Right renal pelvis (tissue), 4 donors: ENCODE results near the gene SGO2. TPM values are rescaled to one million over a fixed set of nuclear protein-coding genes. Genes with fewer than 3 reads are reported as not detected.
"Not testable (repeated sequence)": the region's sequence is repeated elsewhere in the genome, so short reads cannot be mapped to it uniquely, and the experiment has no call there.

Experiments used
- DNase-seq, 4 donors: peaks; one replicate each; pipeline ENCODE4 v3.0.0-alpha.2; 2013; ENCODE audit warnings: low read depth in 4 of 4, low spot score in 3 of 4, missing footprints in 1 of 4
- polyA plus RNA-seq, 4 donors: library from polyadenylated mRNA; unstranded; fragments of 120-200 nt; gene quantifications; one replicate each; pipeline ENCODE4 v1.2.1, GENCODE V29; 2013; ENCODE audit not compliant: insufficient read length in 4 of 4

The SGO2 gene
- polyA plus RNA-seq, 4 donors = 12.7 to 15.4 (median 15.1) TPM

- no peak for DNase-seq
Observed at GRCh38 chr2:200588076-200588678, 62.2 kb downstream of the SGO2 start.

- DNase-seq = no peak
Observed at GRCh38 chr2:200590090-200590489, 64.1 kb downstream of the SGO2 start.

- DNase-seq = no peak
Observed at GRCh38 chr2:200591308-200591707, 65.3 kb downstream of the SGO2 start.

GRCh38 chr2:200592406-200593075 lies 66.5 kb downstream of the SGO2 start:
- no peak for DNase-seq

- DNase-seq = no peak
Observed at GRCh38 chr2:200593905-200594304, 67.9 kb downstream of the SGO2 start.

GRCh38 chr2:200595913-200596312 lies 69.9 kb downstream of the SGO2 start:
- DNase-seq = no peak

- no peak for DNase-seq
Observed at GRCh38 chr2:200596774-200597570, 71.0 kb downstream of the SGO2 start.

GRCh38 chr2:200599206-200599605 lies 73.2 kb downstream of the SGO2 start:
- DNase-seq = no peak

- DNase-seq = no peak
Observed at GRCh38 chr2:200600549-200601225, 74.7 kb downstream of the SGO2 start.

- no peak for DNase-seq
Observed at GRCh38 chr2:200602584-200602983, 76.6 kb downstream of the SGO2 start.

- no peak for DNase-seq
Observed at GRCh38 chr2:200603972-200604371, 78.0 kb downstream of the SGO2 start.

GRCh38 chr2:200604571-200605255 lies 78.7 kb downstream of the SGO2 start:
- no peak for DNase-seq

- no peak for DNase-seq
Observed at GRCh38 chr2:200608341-200609027, 82.5 kb downstream of the SGO2 start.

GRCh38 chr2:200609028-200609614 lies 83.1 kb downstream of the SGO2 start:
- DNase-seq = no peak

- not testable (repeated sequence) for DNase-seq
Observed at GRCh38 chr2:200610217-200610616, 84.2 kb downstream of the SGO2 start.

- DNase-seq = no peak
Observed at GRCh38 chr2:200613692-200614091, 87.7 kb downstream of the SGO2 start.

- no peak for DNase-seq
Observed at GRCh38 chr2:200614249-200614648, 88.2 kb downstream of the SGO2 start.

GRCh38 chr2:200615247-200615646 lies 89.2 kb downstream of the SGO2 start:
- no peak for DNase-seq

GRCh38 chr2:200616193-200616592 lies 90.2 kb downstream of the SGO2 start:
- no peak for DNase-seq

- no peak for DNase-seq
Observed at GRCh38 chr2:200616656-200617055, 90.6 kb downstream of the SGO2 start.
